OCI-LY7 (cell line): ENCODE data around the gene BCAR1. TPM values are rescaled to one million over a fixed set of nuclear protein-coding genes. Genes with fewer than 3 reads are reported as not detected.
"Not testable (repeated sequence)": the region's sequence is repeated elsewhere in the genome, so short reads cannot be mapped to it uniquely, and the experiment has no call there.

Experiments used
- BruUV-seq: library from RNA; stranded (reverse); fragments of 400-500 nt; replicated peaks from 2 replicates; lab custom pipeline; 2021; lab: Mats Ljungman, UMichigan
- CTCF ChIA-PET: fragments of 300-600 bp; sonication (Branson Sonifier 250); formaldehyde crosslinking; loops from one replicate; lab custom pipeline; 2022; ENCODE audit warnings: antibody characterized with exemption; ENCODE audit not compliant: unreplicated experiment; lab: Charles Lee
- POLR2A ChIA-PET: fragments of 300-600 bp; sonication (Branson Sonifier 250); formaldehyde crosslinking; loops from one replicate; lab custom pipeline; 2022; ENCODE audit warnings: antibody characterized with exemption; lab: Charles Lee
- DNase-seq: peaks from one replicate; pipeline ENCODE4 v3.0.0-alpha.2; 2015; ENCODE audit warnings: low spot score
- H2AFZ ChIP-seq: fragments of 200-600 bp; sonication (generic), shearing (Covaris generic); 2 replicates; pipeline ENCODE4 v1.6.1; 2014; ENCODE audit warnings: mild to moderate bottlenecking, antibody characterized with exemption, low read length, moderate library complexity
- H3K27ac ChIP-seq: fragments of 200-600 bp; sonication (generic); 2 replicates; pipeline ENCODE4 v1.5.1; 2014; ENCODE audit warnings: mixed run types, low read depth, mild to moderate bottlenecking, moderate library complexity, low read length, inconsistent platforms; ENCODE audit not compliant: poor library complexity, severe bottlenecking
- H3K36me3 ChIP-seq: fragments of 200-600 bp; sonication (generic); 2 replicates; pipeline ENCODE4 v1.6.1; 2014; ENCODE audit warnings: mild to moderate bottlenecking, antibody characterized with exemption, low read length, moderate library complexity, mixed read lengths; ENCODE audit not compliant: insufficient read depth
- H3K4me1 ChIP-seq: fragments of 200-600 bp; sonication (generic); 2 replicates; pipeline ENCODE4 v1.5.1; 2014; ENCODE audit warnings: mild to moderate bottlenecking, low read length; ENCODE audit not compliant: insufficient read depth, poor library complexity, severe bottlenecking
- H3K4me2 ChIP-seq: fragments of 200-600 bp; sonication (generic); 2 replicates; pipeline ENCODE4 v1.6.1; 2014; ENCODE audit warnings: mild to moderate bottlenecking, low read length
- H3K4me3 ChIP-seq: fragments of 200-600 bp; sonication (generic); 2 replicates; pipeline ENCODE4 v1.5.1; 2014; ENCODE audit warnings: mild to moderate bottlenecking, low read depth, low read length; ENCODE audit not compliant: poor library complexity, severe bottlenecking
- H3K79me2 ChIP-seq: fragments of 200-600 bp; sonication (generic); 2 replicates; pipeline ENCODE4 v1.6.1; 2016; ENCODE audit warnings: low read depth, mild to moderate bottlenecking, low read length, moderate library complexity, mixed read lengths; ENCODE audit not compliant: insufficient read depth
- H3K9me2 ChIP-seq: fragments of 200-600 bp; sonication (generic); 2 replicates; pipeline ENCODE4 v1.6.1; 2016; ENCODE audit warnings: mild to moderate bottlenecking, low read length, mixed read lengths; ENCODE audit not compliant: insufficient read depth
- H3K9me3 ChIP-seq: fragments of 200-600 bp; sonication (generic); 2 replicates; pipeline ENCODE4 v1.6.1; 2014; ENCODE audit warnings: mild to moderate bottlenecking, mixed run types, low read length, mixed read lengths
- H4K20me1 ChIP-seq: fragments of 200-600 bp; sonication (generic); 2 replicates; pipeline ENCODE4 v1.6.1; 2014; ENCODE audit warnings: mild to moderate bottlenecking, antibody characterized with exemption, low read length, moderate library complexity, mixed read lengths; ENCODE audit not compliant: insufficient read depth
- CTCF ChIP-seq: fragments of 200-600 bp; sonication (generic); conservative IDR thresholded peaks from 2 replicates; pipeline ENCODE4 v1.5.1; 2014; ENCODE audit warnings: mild to moderate bottlenecking, antibody characterized with exemption, low read length, moderate library complexity, mixed read lengths
- EZH2phosphoT487 ChIP-seq: fragments of 200-600 bp; sonication (generic); IDR thresholded peaks from 2 replicates; pipeline ENCODE4 v1.6.1; 2018; ENCODE audit warnings: low read depth, borderline replicate concordance, mild to moderate bottlenecking, mixed run types, antibody characterized with exemption, low read length, moderate library complexity, mixed read lengths
- intact Hi-C: fragments of 100-400 bp; cut with micrococcal nuclease; formaldehyde crosslinking; loops from one replicate; pipeline ENCODE4 v1.10.0; 2022; ENCODE audit not compliant: unreplicated experiment
- total RNA-seq, 2 experiments: library from RNA; depleted of rRNA in 1 of 2; stranded (reverse); fragments of >200 nt in 1 of 2; shearing (Covaris generic) in 1 of 2; gene quantifications; 2 replicates each; pipeline ENCODE4 v1.2.3, GENCODE V29; 2014 to 2022

BCAR1 gene
- total RNA-seq, 2 experiments from 2014 or later = 10.0 to 15.1 TPM

GRCh38 chr16:75280331-75280804, 28.9 kb upstream of the BCAR1 start:
- ChIA-PET POLR2A (interaction anchor here (0.6 kb wide), 1 partner anchor 843 kb away, joined by 3 read pairs; no protein-coding TSS in a partner anchor), CTCF (no interaction called here)
- H3K4me2 ChIP-seq = no peak overlapping the region
- H3K36me3 ChIP-seq = no peaks in the 10 kb centered on the region
- BruUV-seq = no TSS peak
- H3K4me1 ChIP-seq = no peaks in the 10 kb centered on the region
- H3K4me3 ChIP-seq = no peak overlapping the region
- TF ChIP-seq CTCF (no peak), EZH2phosphoT487 (no peak)
- intact Hi-C loops = no loop called here
- no peaks in the 10 kb centered on the region for H3K9me3 ChIP-seq
- H3K9me2 ChIP-seq = no peaks in the 10 kb centered on the region
- no peak overlapping the region for H2AFZ ChIP-seq
- H3K79me2 ChIP-seq = no peaks in the 10 kb centered on the region
- H4K20me1 ChIP-seq = no peaks in the 10 kb centered on the region
- no peak overlapping the region for H3K27ac ChIP-seq
- DNase-seq = no peak

- H3K9me3 ChIP-seq = no peaks in the 10 kb centered on the region
- H3K36me3 ChIP-seq = no peaks in the 10 kb centered on the region
- H4K20me1 ChIP-seq = no peaks in the 10 kb centered on the region
- POLR2A ChIA-PET = interaction anchor here (0.7 kb wide), 1 partner anchor 292 kb away, joined by 3 read pairs; no protein-coding TSS in a partner anchor
- intact Hi-C loops = no loop called here
- CTCF ChIA-PET = no interaction called here
- no peak overlapping the region for H3K27ac ChIP-seq
- H3K4me3 ChIP-seq = no peak overlapping the region
- no TSS peak for BruUV-seq
- no peak for DNase-seq
- H3K9me2 ChIP-seq = no peaks in the 10 kb centered on the region
- H3K79me2 ChIP-seq = no peaks in the 10 kb centered on the region
- TF ChIP-seq CTCF (no peak), EZH2phosphoT487 (no peak)
- no peak overlapping the region for H3K4me2 ChIP-seq
- no peak overlapping the region for H2AFZ ChIP-seq
- H3K4me1 ChIP-seq = no peaks in the 10 kb centered on the region
Observed at GRCh38 chr16:75279305-75279704, 27.9 kb upstream of the BCAR1 start.

GRCh38 chr16:75273054-75273925, 21.9 kb upstream of the BCAR1 start:
- H3K27ac ChIP-seq = no peak overlapping the region
- H3K9me3 ChIP-seq = no peaks in the 10 kb centered on the region
- no peak for TF ChIP-seq CTCF
- no peak for TF ChIP-seq EZH2phosphoT487
- no peak overlapping the region for H3K4me2 ChIP-seq
- CTCF ChIA-PET = no interaction called here
- DNase-seq = no peak
- H2AFZ ChIP-seq = no peak overlapping the region
- no peak overlapping the region for H3K4me3 ChIP-seq
- intact Hi-C loops = no loop called here
- H3K36me3 ChIP-seq = no peaks in the 10 kb centered on the region
- BruUV-seq = no TSS peak
- H3K9me2 ChIP-seq = no peaks in the 10 kb centered on the region
- H4K20me1 ChIP-seq = no peaks in the 10 kb centered on the region
- no peaks in the 10 kb centered on the region for H3K79me2 ChIP-seq
- POLR2A ChIA-PET = no interaction called here
- no peaks in the 10 kb centered on the region for H3K4me1 ChIP-seq

GRCh38 chr16:75272629-75273028, 21.2 kb upstream of the BCAR1 start:
- H3K9me3 ChIP-seq, H3K79me2 ChIP-seq, H4K20me1 ChIP-seq, intact Hi-C loops, BruUV-seq, H2AFZ ChIP-seq, H3K9me2 ChIP-seq, H3K27ac ChIP-seq, H3K4me2 ChIP-seq, H3K4me3 ChIP-seq, POLR2A ChIA-PET, H3K4me1 ChIP-seq, H3K36me3 ChIP-seq, CTCF ChIA-PET, DNase-seq: not testable (repeated sequence)
